NT2/D1 (cell line): ENCODE results near the gene HOXB3.

ENCODE experiments used
- DNase-seq: peaks from one replicate; pipeline ENCODE4 v3.0.0-alpha.2; 2011; ENCODE audit warnings: low read depth, low spot score
- H3K27me3 ChIP-seq: 2 replicates; pipeline ENCODE4 v1.6.0; 2011; ENCODE audit warnings: mild to moderate bottlenecking; ENCODE audit not compliant: insufficient read length, insufficient read depth
- H3K36me3 ChIP-seq: 2 replicates; pipeline ENCODE4 v1.6.1; 2011; ENCODE audit warnings: mild to moderate bottlenecking, low read length, mixed read lengths; ENCODE audit not compliant: insufficient read depth, insufficient read length
- H3K4me1 ChIP-seq: 2 replicates; pipeline ENCODE4 v1.5.1; 2011; ENCODE audit not compliant: insufficient read depth, insufficient read length
- H3K4me3 ChIP-seq: 2 replicates; pipeline ENCODE4 v1.5.1; 2011; ENCODE audit warnings: low read depth; ENCODE audit not compliant: insufficient read length
- H3K9ac ChIP-seq: 2 replicates; pipeline ENCODE4 v1.6.0; 2011; ENCODE audit warnings: low read depth; ENCODE audit not compliant: insufficient read length
- H3K9me3 ChIP-seq: 2 replicates; pipeline ENCODE4 v1.5.1; 2011; ENCODE audit warnings: mild to moderate bottlenecking, low read length; ENCODE audit not compliant: insufficient read depth
- YY1 ChIP-seq: IDR thresholded peaks from 2 replicates; pipeline ENCODE4 v1.6.1; 2011; ENCODE audit not compliant: insufficient read length, insufficient read depth

HOXB3 gene

GRCh38 chr17:48499248-48499647, 90.8 kb downstream of the HOXB3 start:
- Histone ChIP-seq H3K4me1 (peaks cover 5% of the 10 kb centered on the region), H3K9me3 (no peaks in the 10 kb centered on the region), H3K4me3 (no peak overlapping the region), H3K27me3 (peaks cover 57% of the 10 kb centered on the region), H3K9ac (no peak overlapping the region), H3K36me3 (no peaks in the 10 kb centered on the region)
- no peak for DNase-seq
- TF ChIP-seq YY1: no peak
